Hepatocyte (in vitro differentiated cells): ENCODE results near the gene CCR9.

Source experiments
- CTCF ChIP-seq: fragments of 200-600 bp; sonication (generic); IDR thresholded peaks from 2 replicates; pipeline ENCODE4 v1.5.1; 2016; ENCODE audit warnings: antibody characterized with exemption, mild to moderate bottlenecking; ENCODE audit not compliant: poor library complexity
- EZH2 ChIP-seq: fragments of 200-600 bp; sonication (generic); IDR thresholded peaks from 2 replicates; pipeline ENCODE4 v1.6.1; 2016; ENCODE audit warnings: antibody characterized with exemption, mild to moderate bottlenecking, borderline replicate concordance
- EZH2phosphoT487 ChIP-seq: fragments of 200-600 bp; sonication (generic); IDR thresholded peaks from one replicate; pipeline ENCODE4 v1.6.1; 2018; ENCODE audit warnings: antibody characterized with exemption, mild to moderate bottlenecking, low read depth, moderate library complexity; ENCODE audit not compliant: unreplicated experiment, severe bottlenecking

DNA sequence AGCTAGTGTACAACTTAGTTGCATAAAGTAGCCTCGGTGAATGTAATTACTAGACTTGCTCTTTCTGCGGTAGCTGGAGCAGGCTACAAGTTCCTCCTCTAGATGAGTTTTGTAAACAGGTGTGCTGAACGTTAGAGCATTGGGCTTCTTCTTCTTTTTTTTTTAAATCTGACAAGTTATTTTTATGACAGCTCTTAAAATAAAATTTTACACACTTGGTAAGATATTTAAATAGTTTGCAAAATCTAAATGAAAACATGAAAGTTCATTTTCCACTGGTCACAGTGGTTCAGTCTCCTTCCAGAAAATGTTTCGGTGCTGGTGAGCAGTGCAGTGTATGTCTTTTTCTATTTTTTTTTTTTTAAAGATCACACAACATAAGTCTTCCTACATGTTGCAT is 3.0 kb downstream of the CCR9 start:
- TF ChIP-seq EZH2 (no peak), CTCF (no peak), EZH2phosphoT487 (no peak)
